PC-9 (cell line): ENCODE results near the gene SSNA1.

ENCODE experiments used
- EZH2 ChIP-seq: fragments of 200-600 bp; sonication (generic); IDR thresholded peaks from 2 replicates; pipeline ENCODE4 v1.8.0; 2017; ENCODE audit warnings: antibody characterized with exemption, low read depth
- TF ChIP-seq, protein P1 (sequence below): fragments of 200-600 bp; sonication (generic); conservative IDR thresholded peaks from 2 replicates; pipeline ENCODE4 v1.6.1; 2017; ENCODE audit warnings: mixed run types, antibody characterized with exemption, mild to moderate bottlenecking, moderate library complexity

DNA sequence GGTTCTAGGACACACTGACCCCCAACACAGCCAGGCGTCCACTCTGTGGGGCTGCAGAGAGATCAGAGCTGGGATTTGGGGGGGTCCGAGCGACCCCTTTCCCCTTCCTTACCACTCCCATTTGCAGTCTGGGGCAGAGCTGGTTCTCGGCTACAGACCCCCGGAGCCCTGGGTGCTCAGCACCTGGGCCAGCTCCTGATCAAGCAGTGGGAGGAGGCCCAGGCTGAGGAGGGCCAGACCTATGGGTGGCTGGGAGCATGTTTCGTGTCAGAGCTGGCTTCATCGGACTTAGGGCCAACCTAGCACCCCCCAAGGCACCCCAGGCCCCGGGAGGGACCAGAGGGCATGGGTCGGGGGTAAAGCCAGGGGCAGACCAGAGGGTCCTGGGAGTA is 42.0 kb upstream of the SSNA1 start:
- TF ChIP-seq, protein P1, sequence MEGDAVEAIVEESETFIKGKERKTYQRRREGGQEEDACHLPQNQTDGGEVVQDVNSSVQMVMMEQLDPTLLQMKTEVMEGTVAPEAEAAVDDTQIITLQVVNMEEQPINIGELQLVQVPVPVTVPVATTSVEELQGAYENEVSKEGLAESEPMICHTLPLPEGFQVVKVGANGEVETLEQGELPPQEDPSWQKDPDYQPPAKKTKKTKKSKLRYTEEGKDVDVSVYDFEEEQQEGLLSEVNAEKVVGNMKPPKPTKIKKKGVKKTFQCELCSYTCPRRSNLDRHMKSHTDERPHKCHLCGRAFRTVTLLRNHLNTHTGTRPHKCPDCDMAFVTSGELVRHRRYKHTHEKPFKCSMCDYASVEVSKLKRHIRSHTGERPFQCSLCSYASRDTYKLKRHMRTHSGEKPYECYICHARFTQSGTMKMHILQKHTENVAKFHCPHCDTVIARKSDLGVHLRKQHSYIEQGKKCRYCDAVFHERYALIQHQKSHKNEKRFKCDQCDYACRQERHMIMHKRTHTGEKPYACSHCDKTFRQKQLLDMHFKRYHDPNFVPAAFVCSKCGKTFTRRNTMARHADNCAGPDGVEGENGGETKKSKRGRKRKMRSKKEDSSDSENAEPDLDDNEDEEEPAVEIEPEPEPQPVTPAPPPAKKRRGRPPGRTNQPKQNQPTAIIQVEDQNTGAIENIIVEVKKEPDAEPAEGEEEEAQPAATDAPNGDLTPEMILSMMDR, result no peak
- TF ChIP-seq EZH2, result no peak
